HepG2 (cell line): ENCODE results near the gene RUNX2. TPM values are rescaled to one million over a fixed set of nuclear protein-coding genes. Genes with fewer than 3 reads are reported as not detected.

Source experiments
- ASH2L ChIP-seq: fragments of 300-600, 200-600 bp; sonication (generic); IDR thresholded peaks from 2 replicates; pipeline ENCODE4 v1.7.0; 2017; ENCODE audit warnings: low read depth, mild to moderate bottlenecking, moderate library complexity, mixed read lengths, low read length; ENCODE audit not compliant: insufficient read length
- ATAD3A ChIP-seq: sonication (generic); formaldehyde crosslinking; IDR thresholded peaks from 2 replicates; pipeline ENCODE4 v1.4.0; 2020; ENCODE audit warnings: missing genetic modification reagents
- DDIT3 ChIP-seq: sonication (generic); formaldehyde crosslinking; IDR thresholded peaks from 2 replicates; pipeline ENCODE4 v1.4.0; 2020; ENCODE audit warnings: mild to moderate bottlenecking, missing genetic modification reagents
- FOSL1 ChIP-seq: sonication (generic); formaldehyde crosslinking; IDR thresholded peaks from 2 replicates; pipeline ENCODE4 v1.9.0; 2021; ENCODE audit warnings: missing genetic modification reagents, borderline replicate concordance
- HIVEP1 ChIP-seq: sonication (generic); formaldehyde crosslinking; IDR thresholded peaks from 2 replicates; pipeline ENCODE4 v1.4.0; 2020; ENCODE audit warnings: mild to moderate bottlenecking, missing genetic modification reagents
- HNRNPH1 ChIP-seq: fragments of 200-400 bp; formaldehyde crosslinking; optimal IDR thresholded peaks from 2 replicates; pipeline ENCODE3; 2017; ENCODE audit warnings: mild to moderate bottlenecking, low read depth, low read length
- IRF2 ChIP-seq: IDR thresholded peaks from 2 replicates; pipeline ENCODE4 v1.6.1; 2018; ENCODE audit warnings: missing genetic modification reagents, missing compliant biosample characterization
- JUNB ChIP-seq: sonication (generic); formaldehyde crosslinking; IDR thresholded peaks from 2 replicates; pipeline ENCODE4 v1.8.0; 2022; ENCODE audit warnings: missing genetic modification reagents, mild to moderate bottlenecking, borderline replicate concordance
- KMT2A ChIP-seq: sonication (generic); formaldehyde crosslinking; IDR thresholded peaks from 2 replicates; pipeline ENCODE4 v1.4.0; 2020; ENCODE audit warnings: missing genetic modification reagents
- MAFG ChIP-seq: sonication (generic); formaldehyde crosslinking; IDR thresholded peaks from 2 replicates; pipeline ENCODE4 v1.5.1; 2020; ENCODE audit warnings: mild to moderate bottlenecking, missing genetic modification reagents
- POGK ChIP-seq: sonication (generic); formaldehyde crosslinking; conservative IDR thresholded peaks from 2 replicates; pipeline ENCODE4 v1.8.0; 2022; ENCODE audit warnings: mild to moderate bottlenecking, moderate library complexity, missing genetic modification reagents
- SPEN ChIP-seq: sonication (generic); formaldehyde crosslinking; IDR thresholded peaks from 2 replicates; pipeline ENCODE4 v1.5.1; 2020; ENCODE audit warnings: low read depth, mild to moderate bottlenecking, missing genetic modification reagents
- TBL1XR1 ChIP-seq: fragments of 150-350 bp; IDR thresholded peaks from 2 replicates; pipeline ENCODE4 v1.6.1; 2014; ENCODE audit warnings: borderline replicate concordance, low read length; ENCODE audit not compliant: partially characterized antibody
- USF2 ChIP-seq, 2 experiments: sonication (generic) in 1 of 2; formaldehyde crosslinking in 1 of 2; IDR thresholded peaks; 2 replicates each; pipeline versions ENCODE4 v1.5.1 to v1.6.1; 2011 to 2020; ENCODE audit warnings: borderline replicate concordance in 1 of 2, low read depth in 1 of 2, low read length in 1 of 2, mild to moderate bottlenecking in 1 of 2, missing genetic modification reagents in 1 of 2, moderate library complexity in 1 of 2
- ZFP1 ChIP-seq: IDR thresholded peaks from 2 replicates; pipeline ENCODE4 v1.6.1; 2016
- ZKSCAN8 ChIP-seq: IDR thresholded peaks from 2 replicates; pipeline ENCODE4 v1.6.1; 2016; ENCODE audit warnings: borderline replicate concordance, missing genetic modification reagents, missing compliant biosample characterization
- ZMYM2 ChIP-seq: sonication (generic); formaldehyde crosslinking; IDR thresholded peaks from 2 replicates; pipeline ENCODE4 v1.8.0; 2022; ENCODE audit warnings: mild to moderate bottlenecking, missing genetic modification reagents
- ZMYM3 ChIP-seq: sonication (generic); formaldehyde crosslinking; IDR thresholded peaks from 2 replicates; pipeline ENCODE4 v1.5.1; 2020; ENCODE audit warnings: mild to moderate bottlenecking, missing genetic modification reagents
- ZNF18 ChIP-seq: sonication (generic); formaldehyde crosslinking; IDR thresholded peaks from 2 replicates; pipeline ENCODE4 v1.8.0; 2022; ENCODE audit warnings: mild to moderate bottlenecking, missing genetic modification reagents; ENCODE audit not compliant: insufficient replicate concordance
- ZNF230 ChIP-seq: sonication (generic); formaldehyde crosslinking; IDR thresholded peaks from 2 replicates; pipeline ENCODE4 v1.4.0; 2020; ENCODE audit warnings: mild to moderate bottlenecking, missing genetic modification reagents
- ZNF264 ChIP-seq: sonication (generic); formaldehyde crosslinking; IDR thresholded peaks from 2 replicates; pipeline ENCODE4 v1.4.0; 2020; ENCODE audit warnings: missing genetic modification reagents
- ZNF350 ChIP-seq: sonication (generic); formaldehyde crosslinking; IDR thresholded peaks from 2 replicates; pipeline ENCODE4 v1.4.0; 2020; ENCODE audit warnings: mild to moderate bottlenecking, low read depth, missing genetic modification reagents, borderline replicate concordance
- ZNF484 ChIP-seq: sonication (generic); formaldehyde crosslinking; IDR thresholded peaks from 2 replicates; pipeline ENCODE4 v1.5.1; 2020; ENCODE audit warnings: mild to moderate bottlenecking, low read depth, missing genetic modification reagents, borderline replicate concordance
- ZNF775 ChIP-seq: sonication (generic); formaldehyde crosslinking; IDR thresholded peaks from 2 replicates; pipeline ENCODE4 v1.4.0; 2020; ENCODE audit warnings: missing genetic modification reagents, mild to moderate bottlenecking, moderate library complexity, borderline replicate concordance
- polyA plus RNA-seq, 8 experiments: library from polyadenylated mRNA; depleted of rRNA in 3 of 8; stranded (reverse) in 7 of 8; unstranded in 1 of 8; fragments of >200 nt; fragmentation: Illumina TruSeq in 4 of 8; extraction: Trizol in 4 of 8; gene quantifications; 2 replicates each; pipeline versions ENCODE4 v1.2.1 to v1.2.3, GENCODE V29; 2011 to 2016; ENCODE audit warnings: low read depth in 4 of 8, missing spikeins in 1 of 8, mixed read lengths in 1 of 8; ENCODE audit not compliant: insufficient read depth in 1 of 8
- total RNA-seq, 5 experiments: library from RNA; depleted of rRNA; stranded (reverse); fragments of >200 nt; fragmentation: Illumina TruSeq; extraction: Trizol; gene quantifications; 2 replicates each; pipeline ENCODE4 v1.2.3, GENCODE V29; 2016; ENCODE audit warnings: low read depth in 1 of 5

The RUNX2 gene
- total and polyA plus RNA-seq, 2 of the 13 experiments (the other 11 are each of a cell fraction or from before 2014, with no cell fraction given), result not detected

GRCh38 chr6:45445749-45446549, 117.8 kb downstream of the RUNX2 start (continued):
- TF ChIP-seq ZNF775, result no peak
- peak; percentile 99 for TF ChIP-seq FOSL1 (CRISPR knock-in tag)
- peak; percentile 47; the same call in 1 of the 2 replicates for TF ChIP-seq KMT2A (CRISPR knock-in tag)
- no peak for TF ChIP-seq ZNF18 (CRISPR knock-in tag)
- peak; percentile 96 for TF ChIP-seq POGK (CRISPR knock-in tag)
- no peak for TF ChIP-seq ZNF484
- peak; percentile 96 for TF ChIP-seq ZFP1 (CRISPR knock-in tag)
- TF ChIP-seq ATAD3A (CRISPR knock-in tag), result no peak
- TF ChIP-seq HIVEP1 (CRISPR knock-in tag), result no peak
- peak; percentile 77 for TF ChIP-seq ZNF350
- peak; percentile 76 for TF ChIP-seq TBL1XR1
- TF ChIP-seq ZNF264 (CRISPR knock-in tag), result peak; percentile 90
- peak; percentile 98 for TF ChIP-seq JUNB (CRISPR knock-in tag)
- TF ChIP-seq DDIT3 (CRISPR knock-in tag), result peak; percentile 88; the same call in 1 of the 2 replicates
- TF ChIP-seq ZMYM3 (CRISPR knock-in tag), result peak; percentile 73; the same call in 1 of the 2 replicates
- 0 out of 2 replicates have a peak, but pooled peaks have one; percentile 63 for TF ChIP-seq ZNF230 (CRISPR knock-in tag)
- TF ChIP-seq MAFG (CRISPR knock-in tag), result no peak
- peak; percentile 90 for TF ChIP-seq SPEN
- TF ChIP-seq ZKSCAN8, result peak; percentile 96
- no peak for TF ChIP-seq ZMYM2 (CRISPR knock-in tag)
- TF ChIP-seq ASH2L, result no peak
- TF ChIP-seq HNRNPH1, result no peak
- no peak for TF ChIP-seq USF2 (IDR thresholded peaks at IDR 0.05; ENCODE audit: low read depth, low read length)
- no peak for TF ChIP-seq USF2 (CRISPR knock-in tag; IDR thresholded peaks at IDR 0.05; ENCODE audit: borderline replicate concordance)
- TF ChIP-seq IRF2 (CRISPR knock-in tag), result peak; percentile 98
